A673 (cell line): Measurements from ENCODE around the gene CRP. TPM values are rescaled to one million over a fixed set of nuclear protein-coding genes. Genes with fewer than 3 reads are reported as not detected.
"Not testable (repeated sequence)": the region's sequence is repeated elsewhere in the genome, so short reads cannot be mapped to it uniquely, and the experiment has no call there.

Experiments used
- BruUV-seq: library from RNA; stranded (reverse); fragments of 400-500 nt; replicated peaks from 2 replicates; lab custom pipeline; 2021; lab: Mats Ljungman, UMichigan
- CTCF ChIA-PET: fragments of 300-600 bp; sonication (Branson Sonifier 250); formaldehyde crosslinking; loops from one replicate; lab custom pipeline; 2022; ENCODE audit warnings: antibody characterized with exemption; lab: Charles Lee
- POLR2A ChIA-PET: fragments of 300-600 bp; sonication (Branson Sonifier 250); formaldehyde crosslinking; loops from one replicate; lab custom pipeline; 2022; ENCODE audit warnings: antibody characterized with exemption; ENCODE audit not compliant: low non-redundant PET; lab: Charles Lee
- DNase-seq: peaks from one replicate; pipeline ENCODE4 v3.0.0-alpha.2; 2015; ENCODE audit warnings: low spot score
- H3K27ac ChIP-seq: fragments of 200-600 bp; sonication (generic); 2 replicates; pipeline ENCODE4 v1.5.1; 2016; ENCODE audit warnings: mixed run types, low read depth, mild to moderate bottlenecking, mixed read lengths, antibody characterized with exemption, low read length; ENCODE audit not compliant: poor library complexity, severe bottlenecking
- H3K27me3 ChIP-seq: fragments of 200-600 bp; sonication (generic); replicated peaks from 2 replicates; pipeline ENCODE4 v1.6.1; 2017; ENCODE audit warnings: mixed run types, low read depth, mild to moderate bottlenecking, mixed read lengths, antibody characterized with exemption, low read length; ENCODE audit not compliant: insufficient read depth, poor library complexity
- H3K36me3 ChIP-seq: fragments of 200-600 bp; sonication (generic); 2 replicates; pipeline ENCODE4 v1.6.1; 2016; ENCODE audit warnings: mixed run types, mild to moderate bottlenecking, mixed read lengths, antibody characterized with exemption, low read length; ENCODE audit not compliant: insufficient read depth, poor library complexity, severe bottlenecking
- H3K4me1 ChIP-seq: fragments of 200-600 bp; sonication (generic); 2 replicates; pipeline ENCODE4 v1.6.1; 2017; ENCODE audit warnings: mixed run types, mild to moderate bottlenecking, mixed read lengths, antibody characterized with exemption, low read length; ENCODE audit not compliant: insufficient read depth, poor library complexity, severe bottlenecking
- H3K4me3 ChIP-seq: fragments of 200-600 bp; sonication (generic); 2 replicates; pipeline ENCODE4 v1.5.1; 2016; ENCODE audit warnings: low read depth, mixed run types, mild to moderate bottlenecking, mixed read lengths, low read length; ENCODE audit not compliant: poor library complexity, severe bottlenecking
- H3K9me3 ChIP-seq: fragments of 200-600 bp; sonication (generic); 2 replicates; pipeline ENCODE4 v1.6.1; 2016; ENCODE audit warnings: mixed run types, low read depth, mild to moderate bottlenecking, mixed read lengths, antibody characterized with exemption, low read length; ENCODE audit not compliant: poor library complexity, severe bottlenecking
- EZH2 ChIP-seq: fragments of 200-600 bp; sonication (generic); IDR thresholded peaks from 2 replicates; pipeline ENCODE4 v1.6.1; 2017; ENCODE audit warnings: borderline replicate concordance, low read depth, mild to moderate bottlenecking, mixed read lengths, antibody characterized with exemption, low read length; ENCODE audit not compliant: poor library complexity, severe bottlenecking
- intact Hi-C: fragments of 100-400 bp; cut with micrococcal nuclease; formaldehyde crosslinking; loops from one replicate; pipeline ENCODE4 v1.10.0; 2022; ENCODE audit not compliant: unreplicated experiment
- total RNA-seq: library from RNA; stranded (reverse); gene quantifications from 2 replicates; pipeline ENCODE4 v1.2.3, GENCODE V29; 2021
- TF ChIP-seq, protein P1 (sequence below): fragments of 300-800, 200-600 bp; sonication (generic); conservative IDR thresholded peaks from 2 replicates; pipeline ENCODE4 v1.5.1; 2017; ENCODE audit warnings: low read depth, mild to moderate bottlenecking, antibody characterized with exemption, low read length, moderate library complexity, mixed read lengths

CRP gene
- total RNA-seq, 1 experiment from 2014 or later = not detected

GRCh38 chr1:159737238-159737916 lies 23.0 kb upstream of the CRP start:
- ChIA-PET POLR2A (no interaction called here), CTCF (no interaction called here)
- DNase-seq = no peak
- Histone ChIP-seq H3K4me3 (no peak overlapping the region), H3K9me3 (no peaks in the 10 kb centered on the region), H3K4me1 (no peaks in the 10 kb centered on the region), H3K36me3 (no peaks in the 10 kb centered on the region), H3K27me3 (no peaks in the 10 kb centered on the region), H3K27ac (no peak overlapping the region)
- no TSS peak for BruUV-seq
- TF ChIP-seq, protein P1, sequence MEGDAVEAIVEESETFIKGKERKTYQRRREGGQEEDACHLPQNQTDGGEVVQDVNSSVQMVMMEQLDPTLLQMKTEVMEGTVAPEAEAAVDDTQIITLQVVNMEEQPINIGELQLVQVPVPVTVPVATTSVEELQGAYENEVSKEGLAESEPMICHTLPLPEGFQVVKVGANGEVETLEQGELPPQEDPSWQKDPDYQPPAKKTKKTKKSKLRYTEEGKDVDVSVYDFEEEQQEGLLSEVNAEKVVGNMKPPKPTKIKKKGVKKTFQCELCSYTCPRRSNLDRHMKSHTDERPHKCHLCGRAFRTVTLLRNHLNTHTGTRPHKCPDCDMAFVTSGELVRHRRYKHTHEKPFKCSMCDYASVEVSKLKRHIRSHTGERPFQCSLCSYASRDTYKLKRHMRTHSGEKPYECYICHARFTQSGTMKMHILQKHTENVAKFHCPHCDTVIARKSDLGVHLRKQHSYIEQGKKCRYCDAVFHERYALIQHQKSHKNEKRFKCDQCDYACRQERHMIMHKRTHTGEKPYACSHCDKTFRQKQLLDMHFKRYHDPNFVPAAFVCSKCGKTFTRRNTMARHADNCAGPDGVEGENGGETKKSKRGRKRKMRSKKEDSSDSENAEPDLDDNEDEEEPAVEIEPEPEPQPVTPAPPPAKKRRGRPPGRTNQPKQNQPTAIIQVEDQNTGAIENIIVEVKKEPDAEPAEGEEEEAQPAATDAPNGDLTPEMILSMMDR = no peak
- TF ChIP-seq EZH2 = no peak
- intact Hi-C loops = no loop called here

DNA sequence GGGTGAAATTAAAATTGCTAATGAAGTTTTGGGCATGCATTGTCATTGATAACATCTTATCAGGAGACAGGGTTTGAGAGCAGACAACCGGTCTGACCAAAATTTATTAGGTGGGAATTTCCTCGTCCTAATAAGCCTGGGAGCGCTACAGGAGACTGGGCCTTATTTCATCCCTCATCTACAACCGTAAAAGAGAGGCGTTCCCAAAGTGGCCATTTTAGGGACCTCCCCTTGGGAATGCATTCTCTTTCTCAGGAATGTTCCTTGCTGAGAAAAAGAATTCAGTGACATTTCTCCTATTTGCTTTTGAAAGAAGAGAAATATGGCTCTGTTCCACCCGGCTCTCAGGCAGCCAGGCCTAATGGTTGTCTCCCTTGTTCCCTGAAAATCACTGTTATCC lies 8.8 kb upstream of the CRP start:
- H3K4me3 ChIP-seq, H3K36me3 ChIP-seq, H3K27me3 ChIP-seq, POLR2A ChIA-PET, CTCF ChIA-PET, BruUV-seq, H3K4me1 ChIP-seq, intact Hi-C loops, DNase-seq, H3K9me3 ChIP-seq, H3K27ac ChIP-seq: not testable (repeated sequence)

DNA sequence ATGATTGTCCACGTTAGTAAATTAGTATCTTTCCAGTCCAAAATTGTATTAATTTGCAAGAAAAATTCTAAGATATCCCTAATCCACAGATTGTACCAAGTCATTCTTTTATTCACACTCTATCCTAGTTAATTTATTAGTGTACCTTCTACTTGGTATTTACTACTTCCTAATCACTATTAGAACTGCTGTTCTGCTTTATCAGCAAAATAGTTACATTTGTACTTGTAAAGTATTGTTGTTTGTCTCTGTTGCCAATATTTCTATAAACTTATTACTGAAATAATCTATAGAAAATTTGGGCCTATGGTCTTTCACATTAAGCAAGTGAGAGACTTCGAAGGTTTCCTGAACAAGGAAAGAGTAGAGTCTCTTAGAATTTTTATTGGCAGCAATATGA lies 5.6 kb upstream of the CRP start:
- no peaks in the 10 kb centered on the region for H3K27me3 ChIP-seq
- H3K27ac ChIP-seq = no peak overlapping the region
- CTCF ChIA-PET = no interaction called here
- H3K9me3 ChIP-seq = peaks cover 2% of the 10 kb centered on the region
- TF ChIP-seq, protein P1 = no peak
- no peak for TF ChIP-seq EZH2
- H3K36me3 ChIP-seq = no peaks in the 10 kb centered on the region
- H3K4me1 ChIP-seq = no peaks in the 10 kb centered on the region
- intact Hi-C loops = no loop called here
- no peak overlapping the region for H3K4me3 ChIP-seq
- POLR2A ChIA-PET = no interaction called here
- no TSS peak for BruUV-seq
- no peak for DNase-seq

DNA sequence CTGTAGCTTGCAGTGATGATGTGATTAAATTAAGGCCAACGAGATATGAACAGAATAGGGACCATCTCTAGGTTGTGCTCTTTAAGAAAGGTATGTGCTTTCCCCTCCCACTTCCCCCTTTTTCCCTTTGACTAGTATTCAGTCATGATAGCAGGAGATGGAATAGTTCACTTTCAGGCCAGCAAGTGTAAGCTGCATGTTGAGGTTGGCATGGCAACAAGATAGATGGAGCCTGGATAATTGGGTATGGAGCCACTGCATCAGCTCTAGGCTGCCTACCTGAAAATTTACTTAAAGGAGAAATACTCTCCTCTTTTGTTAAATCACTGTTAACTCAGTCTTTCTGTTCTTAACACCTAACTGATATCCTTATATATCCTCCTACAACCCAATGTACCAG lies 1.5 kb upstream of the CRP start:
- Histone ChIP-seq H3K9me3 (no peaks in the 10 kb centered on the region), H3K4me3 (no peak overlapping the region), H3K27me3 (no peaks in the 10 kb centered on the region), H3K36me3 (no peaks in the 10 kb centered on the region), H3K4me1 (no peaks in the 10 kb centered on the region), H3K27ac (no peak overlapping the region)
- TF ChIP-seq EZH2 = no peak
- TF ChIP-seq, protein P1 = no peak
- POLR2A ChIA-PET = no interaction called here
- CTCF ChIA-PET = no interaction called here
- DNase-seq = no peak
- BruUV-seq = no TSS peak
- intact Hi-C loops = no loop called here
